COR-L47 (cell line): Measurements from ENCODE around the gene ITPR1.

Experiments
- DNase-seq: peaks from one replicate; lab custom pipeline; 2025; lab: John Stamatoyannopoulos, UW

The ITPR1 gene

GRCh38 chr3:4687167-4687566 lies 194.0 kb downstream of the ITPR1 start:
- no peak for DNase-seq

DNA sequence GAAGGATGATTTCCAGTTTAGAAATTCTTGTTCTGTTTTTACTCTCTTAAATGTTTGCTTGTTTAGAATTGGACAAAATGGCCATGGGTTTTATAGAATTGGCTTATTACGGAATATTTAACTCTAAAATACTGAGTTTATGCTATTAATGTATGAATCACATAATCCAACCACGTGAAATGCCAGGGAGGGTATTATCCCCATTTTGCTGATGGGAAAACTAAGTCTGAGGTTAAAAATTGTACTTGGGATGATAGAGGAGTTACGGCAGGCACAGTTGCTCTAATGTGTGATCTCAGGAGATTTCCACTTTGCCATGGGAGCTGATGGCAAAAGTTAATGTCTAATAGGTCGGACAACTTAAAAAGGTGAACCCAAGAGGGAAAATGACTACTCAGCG lies 194.4 kb downstream of the ITPR1 start:
- DNase-seq: no peak

DNA sequence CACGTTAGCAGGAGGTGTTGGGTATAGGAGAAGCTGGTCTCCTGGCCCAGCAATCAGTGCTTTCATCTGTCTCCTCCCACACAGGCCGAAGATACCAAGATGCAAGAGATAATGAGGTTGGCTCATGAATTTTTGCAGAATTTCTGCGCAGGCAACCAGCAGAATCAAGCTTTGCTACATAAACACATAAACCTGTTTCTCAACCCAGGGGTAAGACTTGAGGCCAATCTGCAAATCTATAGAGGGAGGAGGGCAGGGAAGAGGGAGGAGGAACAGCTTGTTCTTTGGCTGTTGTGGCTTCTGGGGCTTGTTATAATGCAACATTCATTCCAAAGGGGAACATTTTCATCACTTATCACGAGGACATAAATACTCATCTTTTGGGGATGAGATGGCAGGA lies 195.3 kb downstream of the ITPR1 start:
- no peak for DNase-seq

GRCh38 chr3:4689021-4689420 lies 195.9 kb downstream of the ITPR1 start:
- no peak for DNase-seq

DNA sequence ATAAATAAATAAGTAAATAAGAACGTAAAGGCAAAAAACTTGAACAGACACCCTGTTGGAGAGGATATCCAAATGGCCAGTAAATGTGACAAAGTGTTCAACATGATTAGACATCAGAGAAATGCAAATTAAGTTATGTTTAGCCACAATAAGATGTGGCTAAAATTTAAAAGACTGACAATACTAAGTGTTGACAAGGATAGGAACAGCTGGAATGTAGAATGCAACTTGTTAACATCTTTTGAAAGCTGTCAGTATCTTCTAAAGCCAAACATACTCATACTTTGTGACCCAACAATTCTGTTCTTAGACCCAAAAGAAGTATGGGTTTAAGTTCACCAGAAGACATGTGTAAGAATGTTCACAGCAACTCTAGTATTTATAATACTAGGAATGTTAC lies 197.1 kb downstream of the ITPR1 start:
- no peak for DNase-seq

DNA sequence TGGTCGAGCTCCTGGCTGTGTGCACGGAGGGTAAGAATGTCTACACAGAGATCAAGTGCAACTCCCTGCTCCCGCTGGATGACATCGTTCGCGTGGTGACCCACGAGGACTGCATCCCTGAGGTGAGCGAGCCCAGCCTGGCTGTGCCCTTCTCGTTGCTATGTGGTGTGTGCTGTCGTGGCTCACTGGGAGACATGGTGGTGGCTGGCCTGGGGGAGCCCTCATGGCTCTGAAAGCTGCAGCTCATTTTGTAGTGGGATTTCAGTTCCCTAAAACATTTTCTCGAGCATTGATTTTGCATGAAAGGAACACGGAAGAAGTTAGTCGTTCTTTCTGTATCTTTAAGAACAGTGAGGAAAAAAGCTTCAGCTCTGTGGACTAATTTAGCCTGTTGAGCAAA lies 200.5 kb downstream of the ITPR1 start:
- DNase-seq: no peak

GRCh38 chr3:4695846-4696245 lies 202.7 kb downstream of the ITPR1 start:
- no peak for DNase-seq

DNA sequence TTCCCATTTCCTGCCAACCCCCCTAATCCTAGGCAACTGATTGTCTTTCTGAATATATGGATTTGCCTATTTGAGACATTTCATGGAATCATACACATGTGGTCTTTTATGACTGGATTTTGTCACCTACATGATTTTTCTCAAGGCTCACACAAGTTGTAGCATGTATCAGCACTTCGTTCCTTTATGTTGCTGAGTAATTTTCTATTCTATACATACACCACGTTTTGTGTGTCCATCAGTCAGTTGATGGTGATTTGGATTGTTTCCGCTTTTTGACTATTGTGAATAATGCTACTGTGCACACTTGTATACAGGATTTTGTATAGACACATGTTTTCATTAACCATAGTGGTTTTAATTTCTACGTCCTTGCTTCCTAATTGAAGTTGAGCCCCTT lies 203.1 kb downstream of the ITPR1 start:
- no peak for DNase-seq

- no peak for DNase-seq
Observed at GRCh38 chr3:4698125-4698821, 205.1 kb downstream of the ITPR1 start.

- no peak for DNase-seq
Observed at GRCh38 chr3:4703054-4703480, 209.9 kb downstream of the ITPR1 start.

DNA sequence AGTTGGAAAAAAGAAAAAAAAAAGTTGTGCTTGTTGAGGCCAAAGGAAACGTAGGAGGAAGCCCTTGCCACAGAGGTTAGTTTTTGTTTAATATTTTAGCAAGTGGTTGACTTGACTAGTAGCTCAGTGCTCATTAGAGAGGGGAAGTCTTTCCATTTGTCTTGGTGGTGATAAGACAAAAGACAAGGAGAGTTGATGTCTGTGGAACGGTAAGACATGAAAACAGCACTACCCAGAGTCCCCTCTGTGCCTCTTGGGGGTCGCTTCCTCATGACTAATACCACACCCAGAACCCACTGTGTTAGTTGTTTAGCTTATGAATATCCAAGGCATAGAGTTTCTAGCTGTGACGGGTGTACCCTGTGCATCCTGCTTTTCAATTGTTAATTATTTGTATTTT lies 211.4 kb downstream of the ITPR1 start:
- DNase-seq: no peak

GRCh38 chr3:4707324-4707723 lies 214.2 kb downstream of the ITPR1 start:
- DNase-seq: no peak

- no peak for DNase-seq
Observed at GRCh38 chr3:4708230-4708629, 215.1 kb downstream of the ITPR1 start.

DNA sequence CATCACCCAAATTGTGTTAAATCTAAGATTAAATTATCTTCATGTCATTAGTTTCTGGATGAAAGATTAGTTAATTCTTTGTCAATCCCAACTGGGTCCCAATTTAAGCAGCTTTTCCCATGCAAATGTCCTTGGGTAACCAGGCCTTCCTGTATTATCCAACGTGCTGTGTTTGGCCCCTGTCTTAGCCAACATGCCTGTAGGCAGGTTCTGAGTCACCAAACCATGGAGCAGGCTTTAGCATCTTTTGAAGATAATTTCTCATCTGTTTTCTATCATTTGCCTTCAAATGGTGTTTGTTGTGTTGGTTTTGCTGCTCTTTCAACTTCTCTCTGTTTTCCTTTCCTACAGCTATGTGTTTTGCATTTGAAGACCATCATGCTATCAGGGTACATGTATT lies 216.2 kb downstream of the ITPR1 start:
- DNase-seq: no peak

DNA sequence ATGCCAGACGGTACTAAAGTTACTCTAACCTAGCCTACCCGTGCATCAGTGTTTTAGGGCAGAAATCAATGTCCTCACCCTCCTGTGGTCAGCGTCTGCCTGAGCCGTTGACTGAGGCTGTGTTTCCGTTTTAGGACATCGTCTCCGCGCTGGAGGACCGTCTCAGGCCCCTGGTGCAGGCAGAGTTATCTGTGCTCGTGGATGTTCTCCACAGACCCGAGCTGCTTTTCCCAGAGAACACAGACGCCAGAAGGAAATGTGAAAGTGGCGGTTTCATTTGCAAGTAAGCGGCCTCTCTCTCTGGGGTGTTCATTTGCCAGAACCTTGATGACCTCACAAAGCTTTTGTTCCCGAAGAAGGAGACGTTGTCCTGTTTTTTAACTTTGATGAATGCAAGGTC lies 217.0 kb downstream of the ITPR1 start:
- DNase-seq: no peak

DNA sequence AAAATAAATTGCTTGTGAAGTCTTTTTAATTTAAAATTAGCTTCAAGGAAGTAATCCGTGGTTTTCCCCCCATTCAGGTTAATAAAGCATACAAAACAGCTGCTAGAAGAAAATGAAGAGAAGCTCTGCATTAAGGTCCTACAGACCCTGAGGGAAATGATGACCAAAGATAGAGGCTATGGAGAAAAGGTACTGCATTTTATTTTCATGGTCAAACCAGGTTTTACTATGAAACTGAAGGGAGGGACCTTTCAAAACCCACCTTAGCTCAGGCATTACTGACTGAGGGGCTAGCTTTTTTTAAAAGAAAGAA lies 218.5 kb downstream of the ITPR1 start:
- DNase-seq: no peak

GRCh38 chr3:4712109-4712508 lies 219.0 kb downstream of the ITPR1 start:
- DNase-seq: no peak

DNA sequence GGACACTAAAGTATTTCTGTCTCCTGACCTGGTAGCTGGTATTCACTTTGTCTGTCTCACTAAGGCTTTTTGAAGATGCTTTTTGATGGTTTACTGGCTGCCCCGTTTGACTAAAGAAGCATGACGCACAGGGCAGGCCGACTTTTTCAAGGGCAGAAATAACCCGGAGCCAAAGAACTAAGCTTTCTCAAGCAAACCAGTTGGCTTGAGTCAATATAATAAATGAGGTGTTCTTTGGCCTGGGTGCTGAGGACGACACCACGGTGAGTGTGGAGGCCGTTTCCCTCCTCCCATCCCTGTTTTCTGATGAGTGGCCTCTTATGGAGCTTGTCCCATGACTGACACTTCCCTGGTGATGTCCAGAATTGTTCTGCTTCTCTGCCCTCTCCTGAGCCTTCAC lies 220.9 kb downstream of the ITPR1 start:
- DNase-seq: no peak

DNA sequence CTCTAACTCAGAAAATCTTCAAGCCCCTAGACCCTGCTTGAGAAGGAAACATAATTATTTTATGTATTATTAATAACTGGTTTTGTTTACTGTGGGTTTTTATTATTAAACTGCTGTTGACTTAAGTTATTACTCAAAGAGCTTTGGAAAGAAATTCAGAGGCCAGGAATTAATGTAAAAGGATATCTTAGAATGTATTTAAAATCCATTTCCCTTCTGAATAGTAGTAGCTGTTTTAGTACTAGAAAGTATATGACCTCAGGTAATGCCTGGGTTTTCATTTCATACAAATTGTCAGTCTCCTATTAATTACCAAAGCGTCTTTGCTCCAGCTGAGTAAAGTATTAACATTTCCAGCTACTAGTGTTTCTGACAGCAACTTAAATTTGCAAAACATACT lies 223.1 kb downstream of the ITPR1 start:
- no peak for DNase-seq

GRCh38 chr3:4716706-4717362 lies 223.7 kb downstream of the ITPR1 start:
- no peak for DNase-seq

DNA sequence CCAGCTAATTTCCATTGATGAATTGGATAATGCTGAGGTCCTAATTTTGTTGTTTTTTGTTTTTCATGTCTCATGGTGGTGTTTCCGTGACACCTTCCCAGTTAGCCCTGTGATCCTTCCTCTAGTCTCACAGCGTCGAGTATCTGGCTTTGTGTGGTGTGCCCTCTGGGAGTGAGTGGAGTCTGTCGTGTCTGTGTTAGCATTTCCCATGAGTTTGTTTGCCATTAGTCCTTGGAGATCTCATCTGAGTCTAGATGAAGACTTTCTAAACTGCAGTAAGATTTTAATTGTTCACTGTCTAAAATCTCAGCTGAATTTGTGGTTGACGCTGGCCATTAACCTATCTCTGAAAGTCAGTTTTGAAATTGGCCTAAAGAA lies 224.2 kb downstream of the ITPR1 start:
- DNase-seq: no peak

DNA sequence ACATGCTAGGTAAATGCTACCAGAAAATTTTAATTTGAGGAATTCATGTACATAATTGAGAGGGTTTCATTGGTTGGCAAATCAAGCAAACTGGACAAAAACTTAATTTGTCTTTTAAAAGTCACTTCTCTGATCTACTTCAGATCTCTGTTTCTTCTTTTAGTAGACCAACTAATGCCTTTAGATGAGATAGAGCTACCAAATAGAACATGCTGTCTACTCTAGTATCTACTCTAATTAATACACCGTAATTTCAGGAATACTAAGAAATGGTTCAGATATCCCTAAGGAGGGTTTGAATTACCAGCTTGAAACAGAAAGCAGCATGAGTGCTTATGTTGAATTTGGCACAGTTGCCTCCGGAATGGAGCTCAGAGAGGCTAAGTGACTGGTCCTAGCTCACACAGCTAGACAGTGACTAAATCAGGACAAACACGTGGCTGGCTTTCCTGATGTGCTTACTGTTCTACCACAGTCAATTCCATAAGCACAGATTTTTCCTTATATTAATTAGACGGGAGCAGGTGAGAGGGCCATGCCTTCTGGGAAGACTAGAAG lies 225.1 kb downstream of the ITPR1 start:
- DNase-seq: no peak

- no peak for DNase-seq
Observed at GRCh38 chr3:4719046-4719501, 225.9 kb downstream of the ITPR1 start.
